ENCODE results near the gene OPN4. TPM values are rescaled to one million over a fixed set of nuclear protein-coding genes. Genes with fewer than 3 reads are reported as not detected.

The OPN4 gene
- total RNA-seq, 1 experiment from 2014 or later = not detected

DNA sequence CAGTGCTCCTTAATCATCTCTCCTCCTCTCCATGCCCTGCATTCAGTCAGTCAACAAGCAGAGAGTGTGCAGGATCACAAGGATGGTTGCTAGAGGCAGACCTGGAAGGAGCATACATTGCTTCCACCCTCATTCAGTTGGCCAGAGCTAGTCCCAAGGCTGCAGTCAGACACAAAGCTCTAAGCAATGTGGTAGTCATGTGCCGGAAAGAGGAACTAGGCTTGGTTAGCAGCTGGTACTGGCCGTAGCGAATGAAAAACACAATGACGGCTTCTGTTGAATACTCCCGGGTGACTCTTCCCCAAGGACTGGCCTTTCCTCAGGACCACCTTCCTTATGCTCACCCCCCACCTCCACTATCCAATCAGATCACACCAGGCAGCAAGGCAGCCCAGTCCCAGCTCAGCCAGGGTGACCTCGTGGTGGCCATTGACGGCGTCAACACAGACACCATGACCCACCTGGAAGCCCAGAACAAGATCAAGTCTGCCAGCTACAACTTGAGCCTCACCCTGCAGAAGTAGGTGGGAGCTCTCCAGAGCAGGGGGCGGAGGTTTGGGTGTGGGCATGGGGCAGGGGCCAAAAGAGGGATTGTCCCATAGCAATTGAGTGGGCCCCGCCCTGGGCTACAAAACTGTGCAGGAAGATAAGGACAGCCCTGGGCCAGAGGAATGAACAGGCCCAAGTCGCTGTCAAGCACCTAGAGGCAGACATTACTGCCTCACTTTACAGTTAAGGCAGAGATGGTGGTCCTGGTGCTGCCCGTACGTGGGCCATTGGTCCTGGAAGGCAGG lies 24.8 kb downstream of the OPN4 start:
- DNase-seq (ENCODE audit: low read depth) = no peak

DNA sequence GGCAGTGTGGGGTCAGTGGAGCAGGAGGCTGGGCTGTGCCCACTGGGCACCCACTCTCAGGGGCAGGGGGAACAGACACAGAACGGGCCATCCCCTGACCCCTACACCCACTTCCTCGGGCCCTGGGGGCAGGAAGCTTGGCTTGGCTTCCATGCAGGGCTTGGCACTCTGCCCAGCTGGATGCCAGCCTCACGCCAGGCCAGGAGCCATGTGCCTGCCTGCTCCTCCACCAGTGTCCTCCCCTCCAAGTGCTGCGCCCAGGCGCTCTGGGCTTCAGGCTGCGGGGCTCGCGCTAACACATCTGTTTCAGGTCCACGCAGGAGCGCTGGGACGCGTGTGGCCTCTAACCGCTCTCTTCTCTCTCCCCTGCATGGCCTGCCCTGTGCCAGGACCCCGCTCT lies 26.7 kb downstream of the OPN4 start:
- DNase-seq (ENCODE audit: low read depth) = peak; percentile 26

DNA sequence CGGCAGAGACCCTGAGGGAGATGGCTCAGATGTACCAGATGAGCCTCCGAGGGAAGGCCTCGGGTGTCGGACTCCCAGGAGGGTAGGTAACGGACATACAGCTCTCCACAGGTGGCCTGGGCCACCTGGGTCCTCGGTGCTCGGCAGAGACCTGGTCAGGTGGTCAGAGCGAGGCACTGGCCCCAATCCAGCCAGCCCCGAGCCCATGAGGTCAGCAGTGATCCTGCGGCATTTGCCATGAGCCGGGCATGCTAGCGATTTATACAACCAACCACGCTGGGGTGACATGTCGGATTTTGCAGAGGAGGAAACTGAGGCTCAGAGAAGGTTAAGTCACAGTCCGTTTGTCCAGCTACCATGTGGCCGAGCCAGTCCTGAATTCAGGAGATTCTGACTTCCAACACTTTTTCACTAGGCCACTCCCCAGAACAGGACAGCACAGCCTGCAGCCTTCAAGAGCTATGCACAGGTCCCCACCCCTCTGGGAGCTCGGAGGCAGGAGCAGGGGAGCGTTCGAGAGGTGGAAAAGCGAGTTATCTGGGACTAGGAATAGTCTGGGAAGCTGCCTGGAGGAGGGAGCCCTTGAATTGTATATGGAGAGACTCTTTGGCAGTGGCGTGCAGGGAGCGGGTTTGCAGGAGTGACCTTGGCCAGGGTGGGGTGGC lies 27.5 kb downstream of the OPN4 start:
- DNase-seq (ENCODE audit: low read depth) = no peak

DNA sequence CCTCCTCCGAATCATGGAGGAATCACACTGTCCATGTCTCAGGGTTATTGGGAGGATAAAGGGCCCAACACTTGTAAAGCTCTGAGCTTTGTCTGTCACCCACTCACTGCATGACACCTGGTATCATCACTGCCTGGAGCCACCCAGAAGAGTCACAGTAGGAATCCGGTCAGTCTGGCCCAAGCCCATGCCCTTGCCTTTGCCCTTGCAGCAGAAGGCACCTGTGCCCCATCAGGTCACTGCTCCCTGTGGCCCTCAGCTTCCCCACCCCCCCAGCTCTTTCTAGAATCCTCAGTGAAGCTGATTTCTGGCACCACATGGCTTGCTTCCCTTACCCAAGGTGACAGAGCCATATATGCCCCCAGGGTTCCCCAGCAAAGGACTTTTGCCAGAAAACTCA lies 28.3 kb downstream of the OPN4 start:
- DNase-seq (ENCODE audit: low read depth) = no peak

DNA sequence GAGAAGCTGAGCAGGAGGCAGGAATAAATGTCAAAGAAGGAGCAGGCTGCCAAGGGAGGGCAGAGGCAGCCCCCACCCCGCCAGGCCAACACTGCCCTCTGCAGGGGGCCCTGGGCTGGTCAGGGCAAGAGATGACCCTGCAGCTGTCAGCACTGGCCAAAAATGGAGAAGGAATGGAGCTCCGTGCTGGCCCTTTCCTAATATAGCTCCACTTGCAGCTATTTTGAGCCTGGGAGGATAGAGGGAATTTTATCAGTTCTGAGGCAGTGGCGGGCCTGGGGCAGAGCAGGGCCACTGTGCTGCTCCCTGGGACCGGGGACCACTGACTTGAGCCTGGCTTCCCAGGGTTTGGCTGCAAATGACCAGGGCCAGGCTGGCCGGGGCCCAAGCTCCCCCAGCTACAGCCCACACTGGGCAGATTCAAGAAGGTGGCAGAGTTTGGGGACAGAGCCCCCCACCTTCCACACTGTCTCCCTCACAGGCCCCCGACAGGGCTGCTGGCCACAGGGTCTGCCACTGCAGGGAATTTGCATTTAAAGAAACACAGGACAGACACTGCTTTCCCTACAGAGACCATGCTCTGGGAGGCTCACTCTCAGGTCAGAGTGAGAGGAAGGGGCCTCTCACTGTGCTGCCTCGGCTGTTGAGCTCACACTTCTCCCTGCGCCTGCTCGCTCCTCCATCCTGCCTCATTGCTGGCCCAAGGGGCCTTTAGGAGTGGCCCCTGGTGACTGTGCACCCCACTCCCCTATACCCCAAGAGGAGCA lies 30.2 kb downstream of the OPN4 start:
- peak; percentile 34 for DNase-seq (ENCODE audit: low read depth)

DNA sequence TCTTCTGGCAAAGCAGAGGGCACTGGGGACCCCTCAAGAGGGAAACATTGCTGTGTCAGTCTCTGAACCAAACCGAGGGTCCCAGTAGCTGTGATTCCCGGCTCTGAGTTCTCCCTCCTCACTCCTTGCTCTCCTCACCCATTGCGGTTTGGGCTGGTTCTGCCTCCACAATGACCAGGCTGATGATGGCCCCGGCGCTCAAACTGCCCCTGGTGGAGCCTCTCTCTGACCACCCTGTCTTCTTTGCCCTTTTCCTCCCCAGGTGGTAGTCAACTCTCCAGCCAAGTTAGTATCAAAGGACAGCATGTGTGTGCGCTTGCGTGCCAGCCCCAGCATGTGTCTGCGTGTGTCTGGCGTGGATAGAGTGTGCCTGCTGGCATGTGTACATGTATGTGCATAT lies 31.1 kb downstream of the OPN4 start:
- DNase-seq (ENCODE audit: low read depth) = no peak

DNA sequence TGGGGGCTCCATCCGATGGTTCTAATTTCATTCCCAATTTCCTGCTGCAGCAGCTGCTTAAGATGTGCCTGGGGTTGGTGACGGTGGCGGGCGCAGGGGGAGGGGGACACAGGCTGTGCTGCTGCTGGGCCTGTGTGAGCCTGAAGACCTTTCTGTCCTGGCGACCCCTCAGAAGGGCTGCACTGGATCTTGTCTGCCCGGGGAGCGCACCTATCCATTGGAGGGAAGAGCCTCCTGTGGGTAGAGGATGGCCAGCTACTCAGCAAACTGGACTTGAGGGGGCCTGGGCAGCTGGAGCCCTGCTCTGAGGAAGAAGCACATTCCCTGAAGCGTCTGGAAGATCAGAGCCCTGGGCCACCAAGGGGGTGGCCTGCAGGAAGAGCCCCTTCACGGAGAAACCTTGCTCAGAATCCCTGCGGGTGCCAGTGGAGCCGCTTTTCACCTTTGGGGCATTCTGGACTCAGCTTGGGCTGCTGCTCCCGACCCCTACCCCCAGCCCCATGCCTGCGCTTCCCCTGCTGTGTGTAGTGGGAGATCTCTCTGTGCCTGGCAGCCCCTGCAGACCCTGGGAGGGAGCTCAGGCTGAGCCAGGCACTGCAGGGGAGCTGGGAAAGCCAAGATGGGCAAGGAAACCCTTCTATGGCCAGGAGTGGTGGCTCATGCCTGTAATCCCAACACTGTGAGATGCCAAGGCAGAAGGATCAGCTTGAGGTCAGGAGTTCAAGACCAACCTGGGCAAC lies 31.7 kb downstream of the OPN4 start:
- no peak for DNase-seq (ENCODE audit: low read depth)

DNA sequence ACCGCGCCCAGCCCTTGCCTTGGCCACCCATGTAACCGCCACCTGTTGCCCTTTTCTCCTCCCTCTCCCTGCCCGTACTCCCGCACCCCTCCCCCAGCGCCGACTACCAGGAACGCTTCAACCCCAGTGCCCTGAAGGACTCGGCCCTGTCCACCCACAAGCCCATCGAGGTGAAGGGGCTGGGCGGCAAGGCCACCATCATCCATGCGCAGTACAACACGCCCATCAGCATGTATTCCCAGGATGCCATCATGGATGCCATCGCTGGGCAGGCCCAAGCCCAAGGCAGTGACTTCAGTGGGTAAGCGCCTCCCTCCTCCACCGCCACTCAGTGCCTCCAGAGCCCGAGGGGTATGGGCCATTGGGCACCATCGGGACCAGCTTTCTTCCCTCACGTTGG lies 32.6 kb downstream of the OPN4 start:
- no peak for DNase-seq (ENCODE audit: low read depth)

DNA sequence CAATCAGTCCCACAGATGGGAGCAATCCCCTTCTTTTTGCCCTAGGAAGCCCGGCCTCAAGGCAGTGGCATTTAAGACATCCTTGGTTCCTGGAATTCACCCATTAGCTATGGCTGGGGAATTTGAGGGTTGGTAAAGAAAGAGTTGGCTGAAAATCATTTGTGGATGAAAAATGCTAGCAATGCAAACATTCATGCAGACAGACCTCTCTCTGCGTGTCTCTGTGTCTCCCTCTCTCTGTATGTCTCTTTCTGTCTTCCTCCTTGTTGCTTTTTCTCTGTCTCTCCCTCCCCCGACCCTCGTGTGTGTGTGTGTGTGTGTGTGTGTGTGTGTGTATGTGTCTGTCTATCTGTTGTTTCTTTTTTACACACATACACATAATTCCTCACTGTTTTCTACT lies 33.4 kb downstream of the OPN4 start:
- no peak for DNase-seq (ENCODE audit: low read depth)

DNA sequence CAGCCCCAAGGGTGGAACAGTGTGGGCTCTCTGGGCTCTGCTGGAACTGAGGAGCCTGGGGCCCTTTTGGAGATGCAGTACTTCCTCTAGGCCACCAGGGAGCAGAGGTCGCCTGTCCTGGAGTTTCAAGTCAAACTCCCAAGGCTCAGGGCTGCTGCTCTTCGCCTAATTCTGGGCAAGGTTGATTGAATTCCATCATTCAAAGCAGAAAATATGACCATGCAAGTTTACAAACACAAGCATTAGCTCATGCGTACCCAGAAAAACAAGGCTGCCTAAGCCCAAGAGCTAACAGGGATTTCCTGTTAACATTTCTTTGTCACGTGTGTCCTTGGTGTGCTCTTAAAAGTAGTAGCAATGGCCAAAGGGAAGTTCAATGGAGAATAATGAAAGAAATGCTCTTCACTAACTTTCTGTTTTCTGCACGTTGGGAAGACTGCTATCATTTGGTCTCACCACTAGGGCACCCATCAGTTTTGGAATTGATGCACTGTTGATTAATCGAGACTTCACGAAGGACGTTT lies 34.1 kb downstream of the OPN4 start:
- peak; percentile 62 for DNase-seq (ENCODE audit: low read depth)

DNA sequence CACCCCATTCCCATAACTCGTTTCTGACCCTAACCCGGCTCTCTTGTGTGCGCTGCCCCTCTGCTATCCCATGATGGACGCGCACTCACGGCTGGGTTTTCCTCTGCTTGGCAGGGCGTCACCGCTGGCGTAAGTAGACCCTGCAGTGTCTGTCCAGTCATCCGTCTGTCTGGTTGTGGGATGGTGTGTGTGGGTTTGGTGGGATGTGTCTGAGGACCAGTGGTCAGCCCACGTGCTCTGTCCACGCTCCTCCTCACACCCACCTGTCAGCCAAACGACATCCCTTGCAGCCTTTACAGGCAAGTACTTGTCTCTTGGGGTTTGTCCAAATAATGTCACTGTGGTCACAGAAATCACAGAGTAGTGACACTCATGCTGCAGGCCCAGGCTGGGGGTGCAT lies 34.8 kb downstream of the OPN4 start:
- no peak for DNase-seq (ENCODE audit: low read depth)

DNA sequence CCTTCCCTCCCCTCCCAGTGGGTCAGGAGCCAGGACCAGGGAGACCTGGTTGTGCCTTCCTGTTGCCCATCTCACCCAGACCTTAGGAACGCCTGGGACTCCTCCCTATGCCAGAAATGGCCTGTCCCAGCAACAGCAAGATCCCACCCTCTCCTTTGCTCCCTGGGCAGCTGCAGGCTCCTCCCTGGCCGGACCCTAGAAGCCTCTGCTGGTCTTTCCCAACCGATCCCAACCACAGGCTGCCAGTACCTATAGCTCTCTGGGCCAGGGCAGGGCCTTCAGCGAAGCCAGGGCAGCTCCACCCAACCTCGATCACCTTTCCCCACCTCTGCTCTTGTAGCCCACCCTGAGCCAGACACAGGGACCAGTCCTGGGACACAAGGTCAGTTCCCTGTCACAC lies 35.9 kb downstream of the OPN4 start:
- no peak for DNase-seq (ENCODE audit: low read depth)

DNA sequence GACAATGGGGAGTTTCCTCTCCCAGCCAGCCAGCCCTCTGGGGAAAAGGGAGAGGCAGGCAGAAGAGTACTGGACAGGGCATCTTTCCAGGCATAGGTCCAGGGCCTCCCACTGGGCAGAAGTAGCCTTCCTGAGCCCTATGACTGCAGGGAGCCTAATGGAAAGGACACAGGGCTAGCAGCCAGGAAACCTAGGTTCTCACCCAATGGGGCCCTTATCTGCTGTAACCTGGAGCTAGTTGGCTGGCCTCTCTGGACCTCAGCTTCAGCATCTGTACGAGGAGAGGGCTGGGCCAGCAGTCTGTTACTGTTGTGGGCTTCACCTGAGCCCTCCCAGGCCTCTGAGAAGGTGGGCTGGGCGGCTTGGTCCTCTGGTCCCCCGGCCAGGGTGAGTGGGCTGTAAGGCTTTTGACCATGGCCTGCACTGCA lies 36.3 kb downstream of the OPN4 start:
- DNase-seq (ENCODE audit: low read depth) = no peak

DNA sequence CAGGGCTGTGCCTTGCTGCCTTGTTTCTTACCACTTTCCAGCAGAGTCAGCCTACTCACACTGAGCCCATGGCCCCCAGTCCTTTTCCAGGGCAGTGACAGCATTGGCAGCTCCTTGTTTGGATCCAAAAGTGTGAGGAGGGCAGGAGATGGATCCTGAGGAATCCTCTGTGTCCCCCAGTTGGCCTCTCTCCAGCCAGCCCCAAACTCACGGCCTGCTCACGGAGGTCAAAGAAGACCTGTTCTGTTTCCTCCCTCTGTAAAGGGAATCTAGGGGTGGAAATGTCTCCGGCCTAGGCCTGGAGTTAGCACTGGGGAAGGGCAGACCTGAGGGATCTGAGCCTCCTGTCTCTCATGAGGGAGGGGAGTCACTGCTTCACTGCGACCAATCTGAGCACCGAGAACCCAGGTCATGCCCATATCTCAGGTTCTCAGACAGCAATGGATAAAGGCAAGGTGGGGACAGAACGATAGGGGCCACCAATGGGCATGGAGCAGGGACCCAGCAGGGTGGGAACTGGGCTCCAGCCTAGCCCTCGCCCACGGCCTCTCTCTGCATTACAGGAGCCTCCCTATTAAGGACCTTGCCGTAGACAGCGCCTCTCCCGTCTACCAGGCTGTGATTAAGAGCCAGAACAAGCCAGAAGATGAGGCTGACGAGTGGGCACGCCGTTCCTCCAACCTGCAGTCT lies 37.1 kb downstream of the OPN4 start:
- no peak for DNase-seq (ENCODE audit: low read depth)

DNA sequence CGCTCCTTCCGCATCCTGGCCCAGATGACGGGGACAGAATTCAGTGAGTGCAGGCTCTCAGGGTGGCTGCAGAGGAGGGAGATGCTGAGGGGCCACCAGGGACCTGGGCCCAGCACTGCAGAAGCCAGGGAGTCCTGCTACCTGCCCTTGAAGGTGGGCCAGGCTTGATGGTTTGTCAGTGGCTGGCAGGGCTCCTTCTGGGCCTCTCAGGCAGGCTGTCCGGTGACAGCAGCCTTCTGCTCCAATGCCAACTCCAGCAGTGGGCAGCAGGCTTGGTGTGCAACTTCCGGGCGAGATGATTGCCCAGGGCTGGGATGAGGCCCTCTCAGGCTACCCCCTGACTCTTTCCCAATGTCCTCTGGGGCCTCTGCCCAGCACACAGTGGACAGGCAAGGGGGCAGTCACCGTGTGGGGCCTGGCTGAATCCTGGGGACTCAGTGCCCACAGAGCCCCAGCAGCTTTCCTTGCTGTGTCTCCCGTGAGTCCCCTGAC lies 37.7 kb downstream of the OPN4 start:
- no peak for DNase-seq (ENCODE audit: low read depth)

DNA sequence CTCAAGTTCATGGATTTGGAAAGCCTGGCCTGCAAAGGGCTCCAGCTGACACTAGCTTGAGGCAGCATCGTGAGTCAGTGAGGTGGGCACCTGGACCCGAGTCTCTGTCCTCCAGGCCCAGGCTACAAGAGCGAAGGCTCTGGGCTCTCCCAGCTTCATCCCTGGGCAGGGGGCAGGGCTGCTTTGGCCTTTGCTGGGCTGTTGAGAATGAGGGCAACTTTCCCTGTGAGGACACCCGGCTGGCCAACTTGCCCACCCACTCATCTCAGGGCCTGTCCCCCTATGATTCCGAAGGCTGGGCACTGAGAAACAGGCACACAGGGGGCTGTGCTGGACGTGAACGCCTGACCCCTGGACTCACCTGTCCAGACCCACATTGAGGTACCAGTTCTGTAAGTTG lies 38.3 kb downstream of the OPN4 start:
- DNase-seq (ENCODE audit: low read depth) = no peak

DNA sequence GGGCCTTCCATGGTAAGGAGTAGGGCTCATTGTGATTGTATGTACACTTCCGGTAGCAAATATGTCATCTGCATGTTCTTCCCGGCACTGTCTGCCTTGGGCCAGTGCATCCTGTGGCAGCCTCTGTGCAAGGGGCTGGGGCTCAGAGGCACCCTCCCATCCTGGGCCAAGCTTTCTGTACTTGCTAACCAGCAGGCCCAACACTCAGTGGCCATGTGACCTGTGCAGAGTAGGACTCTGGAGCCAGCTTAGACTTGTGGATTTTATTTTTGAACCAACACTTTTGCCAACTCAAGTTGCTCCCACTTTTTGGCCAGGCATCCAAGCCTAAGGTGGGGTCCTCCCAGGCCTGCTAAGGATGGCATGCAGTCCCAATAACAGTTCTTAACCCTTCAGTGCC lies 38.9 kb downstream of the OPN4 start:
- no peak for DNase-seq (ENCODE audit: low read depth)

DNA sequence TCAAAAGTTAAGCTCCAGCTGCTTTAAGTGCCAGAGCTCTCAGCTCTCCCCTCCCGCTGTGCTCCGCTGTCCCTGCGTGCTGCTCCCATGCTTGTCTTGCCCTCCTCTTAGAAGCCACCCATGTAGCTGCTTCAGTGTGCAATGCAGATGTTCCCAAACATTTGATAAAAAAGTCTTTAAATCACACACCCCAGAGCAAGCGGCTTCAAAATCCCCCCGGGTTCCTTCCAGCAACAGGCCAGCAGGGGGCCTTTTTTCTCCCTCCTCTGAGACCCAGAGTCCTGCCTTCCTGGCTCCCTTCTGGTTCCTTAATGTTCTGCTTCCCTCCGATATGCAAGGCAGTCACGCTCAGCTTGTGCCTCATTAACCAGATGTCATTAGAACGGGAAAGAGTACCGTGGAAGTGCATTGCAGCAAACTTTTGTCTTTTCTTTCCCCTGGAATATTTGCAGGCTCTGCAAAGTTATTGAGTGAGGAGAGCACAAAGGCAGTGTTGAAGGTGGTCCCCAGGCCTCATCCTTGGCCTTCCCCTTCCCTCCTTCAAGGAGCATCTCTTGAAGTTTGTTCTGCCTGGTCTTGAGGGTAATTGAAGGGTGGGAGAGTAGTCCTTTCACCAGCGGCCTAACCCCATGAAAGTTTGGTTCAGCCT lies 39.5 kb downstream of the OPN4 start:
- peak; percentile 13 for DNase-seq (ENCODE audit: low read depth)

DNA sequence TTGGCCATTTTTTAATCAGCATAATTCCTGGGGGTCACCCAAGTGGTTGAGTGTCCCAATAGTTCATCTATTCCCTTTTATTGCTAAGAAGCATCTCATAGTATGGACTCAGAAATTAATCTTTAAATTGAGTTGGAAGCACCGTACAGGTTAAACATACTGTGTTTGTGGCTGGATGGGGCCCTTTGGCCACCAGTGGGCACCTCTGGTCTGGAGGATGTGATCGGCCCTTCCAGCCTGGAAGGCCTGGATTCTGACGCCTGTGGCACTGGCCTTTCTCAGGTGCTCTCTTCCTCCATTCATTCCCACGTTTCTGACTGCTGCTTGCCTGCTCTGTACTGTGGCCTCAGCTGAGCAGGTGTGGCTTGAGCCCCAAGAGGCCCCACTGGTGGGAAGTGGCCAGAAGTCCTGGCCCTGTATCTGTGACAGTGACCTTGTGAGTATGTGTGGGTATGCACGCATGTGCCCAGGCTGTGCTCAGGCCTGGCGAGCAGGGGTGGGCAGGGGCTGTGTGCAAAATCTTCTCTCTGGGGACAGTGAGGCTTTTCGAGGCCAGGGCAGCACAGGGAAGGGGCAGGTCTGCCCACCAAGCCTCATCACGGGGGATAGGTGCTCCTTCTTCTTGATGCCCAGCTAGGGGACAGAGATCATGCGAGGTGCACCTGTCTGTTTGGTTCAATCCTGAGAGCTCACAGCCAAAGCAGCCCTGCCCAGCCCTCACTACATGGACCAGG lies 44.0 kb downstream of the OPN4 start:
- no peak for DNase-seq (ENCODE audit: low read depth)

DNA sequence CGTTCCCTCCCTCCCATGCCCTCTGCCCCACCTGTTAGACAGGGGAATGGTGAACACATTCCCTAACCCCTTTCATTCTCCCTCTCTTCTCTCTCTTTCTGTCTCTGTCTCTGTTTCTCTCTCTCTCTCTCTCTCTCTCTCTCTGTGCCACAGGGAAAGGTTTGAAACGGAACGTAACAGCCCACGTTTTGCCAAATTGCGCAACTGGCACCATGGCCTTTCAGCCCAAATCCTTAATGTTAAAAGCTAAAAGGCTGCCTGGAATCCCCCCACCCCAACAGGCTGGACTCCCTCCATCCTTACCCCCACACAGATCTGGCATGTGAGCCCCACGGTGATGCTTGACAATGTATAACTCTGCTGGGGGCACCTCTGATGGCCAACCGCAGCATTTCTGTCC lies 44.8 kb downstream of the OPN4 start:
- no peak for DNase-seq (ENCODE audit: low read depth)
